ENCODE data around the gene OSBPL8.

DNA sequence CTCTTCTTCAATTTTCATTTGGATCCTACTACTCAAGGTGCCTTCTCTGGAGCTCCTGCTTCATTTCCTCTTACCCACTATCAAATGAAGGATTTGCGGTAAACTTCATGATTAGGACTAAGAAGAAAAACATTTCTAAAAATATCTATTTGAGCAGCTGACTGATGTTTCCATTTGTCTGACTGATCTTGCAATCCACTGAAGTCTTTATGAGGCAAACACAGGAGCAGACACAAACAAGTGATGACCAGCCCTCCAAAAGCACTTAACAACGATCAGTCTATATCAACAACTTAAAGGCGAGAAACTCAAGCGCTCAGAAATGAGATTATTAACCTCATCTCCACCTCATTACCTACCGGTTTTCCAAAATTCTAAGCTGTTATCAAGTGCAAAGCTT, 26.2 kb downstream of the OSBPL8 start:
- TF ChIP-seq POLR2A (IDR thresholded peaks at IDR 0.05; ENCODE audit: low read depth, low read length) = no peak
- no peak for TF ChIP-seq POLR2AphosphoS5 (IDR thresholded peaks at IDR 0.05; ENCODE audit: low read depth, low read length)
- no peak for TF ChIP-seq TAF1 (IDR thresholded peaks at IDR 0.05; ENCODE audit: low read depth, low read length)
- no peak for TF ChIP-seq PAX5 (IDR thresholded peaks at IDR 0.05; ENCODE audit: insufficient read depth, low read length, severe bottlenecking)
- TF ChIP-seq SPI1 (IDR thresholded peaks at IDR 0.05; ENCODE audit: low read depth, low read length) = no peak
- TF ChIP-seq POU2F2 (IDR thresholded peaks at IDR 0.05; ENCODE audit: low read depth, low read length) = no peak

Measured in GM12891 (cell line).